Peyer's patch (tissue), 4 donors: ENCODE results near the gene STARD3NL.

Source experiments
- POLR2A ChIP-seq, 2 donors: fragments of 450-650 bp; IDR thresholded peaks; one replicate each; pipeline ENCODE4 v1.5.1; 2017; ENCODE audit warnings: antibody characterized with exemption in 2 of 2, mild to moderate bottlenecking in 2 of 2, moderate library complexity in 2 of 2
- TF ChIP-seq, protein P1 (sequence below), 6 experiments: fragments of 450-650 bp in 4 of 6; fragments of 200-600 bp in 2 of 6; sonication (generic) in 1 of 6; IDR thresholded peaks; one replicate each; pipeline ENCODE4 v1.5.1; 2017 to 2019; ENCODE audit warnings: antibody characterized with exemption in 6 of 6, mild to moderate bottlenecking in 3 of 6, moderate library complexity in 1 of 6

DNA sequence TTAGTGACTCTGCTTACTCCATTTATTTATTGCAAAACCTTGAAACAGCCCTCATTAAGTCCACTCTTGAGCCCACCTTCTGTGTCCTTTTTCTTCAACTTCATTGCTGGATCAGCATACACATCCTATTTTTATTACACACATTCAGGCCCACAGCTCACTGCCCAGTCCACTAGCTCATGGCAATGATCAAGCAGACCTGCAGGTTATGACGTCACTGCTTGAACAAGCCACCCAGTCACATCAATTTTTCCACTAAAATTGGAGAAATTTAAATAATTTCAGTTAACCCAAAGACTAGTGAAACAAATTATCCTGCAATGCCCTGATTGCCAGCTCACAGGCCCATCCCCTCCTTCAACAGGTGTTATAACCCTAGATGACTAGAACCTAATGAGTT lies 16.0 kb upstream of the STARD3NL start:
- TF ChIP-seq, protein P1, sequence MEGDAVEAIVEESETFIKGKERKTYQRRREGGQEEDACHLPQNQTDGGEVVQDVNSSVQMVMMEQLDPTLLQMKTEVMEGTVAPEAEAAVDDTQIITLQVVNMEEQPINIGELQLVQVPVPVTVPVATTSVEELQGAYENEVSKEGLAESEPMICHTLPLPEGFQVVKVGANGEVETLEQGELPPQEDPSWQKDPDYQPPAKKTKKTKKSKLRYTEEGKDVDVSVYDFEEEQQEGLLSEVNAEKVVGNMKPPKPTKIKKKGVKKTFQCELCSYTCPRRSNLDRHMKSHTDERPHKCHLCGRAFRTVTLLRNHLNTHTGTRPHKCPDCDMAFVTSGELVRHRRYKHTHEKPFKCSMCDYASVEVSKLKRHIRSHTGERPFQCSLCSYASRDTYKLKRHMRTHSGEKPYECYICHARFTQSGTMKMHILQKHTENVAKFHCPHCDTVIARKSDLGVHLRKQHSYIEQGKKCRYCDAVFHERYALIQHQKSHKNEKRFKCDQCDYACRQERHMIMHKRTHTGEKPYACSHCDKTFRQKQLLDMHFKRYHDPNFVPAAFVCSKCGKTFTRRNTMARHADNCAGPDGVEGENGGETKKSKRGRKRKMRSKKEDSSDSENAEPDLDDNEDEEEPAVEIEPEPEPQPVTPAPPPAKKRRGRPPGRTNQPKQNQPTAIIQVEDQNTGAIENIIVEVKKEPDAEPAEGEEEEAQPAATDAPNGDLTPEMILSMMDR (IDR thresholded peaks at IDR 0.05), result no peak
- no peak for TF ChIP-seq POLR2A (IDR thresholded peaks at IDR 0.05)
